NT2/D1 (cell line): ENCODE data around the gene TUFT1.
A peak's percentile ranks its signal among the peaks of the same experiment; 100 is the strongest.

ENCODE experiments used
- DNase-seq: peaks from one replicate; pipeline ENCODE4 v3.0.0-alpha.2; 2011; ENCODE audit warnings: low read depth, low spot score
- H3K27me3 ChIP-seq: 2 replicates; pipeline ENCODE4 v1.6.0; 2011; ENCODE audit warnings: mild to moderate bottlenecking; ENCODE audit not compliant: insufficient read length, insufficient read depth
- H3K36me3 ChIP-seq: 2 replicates; pipeline ENCODE4 v1.6.1; 2011; ENCODE audit warnings: mild to moderate bottlenecking, low read length, mixed read lengths; ENCODE audit not compliant: insufficient read depth, insufficient read length
- H3K4me1 ChIP-seq: 2 replicates; pipeline ENCODE4 v1.5.1; 2011; ENCODE audit not compliant: insufficient read depth, insufficient read length
- H3K4me3 ChIP-seq: 2 replicates; pipeline ENCODE4 v1.5.1; 2011; ENCODE audit warnings: low read depth; ENCODE audit not compliant: insufficient read length
- H3K9ac ChIP-seq: 2 replicates; pipeline ENCODE4 v1.6.0; 2011; ENCODE audit warnings: low read depth; ENCODE audit not compliant: insufficient read length
- H3K9me3 ChIP-seq: 2 replicates; pipeline ENCODE4 v1.5.1; 2011; ENCODE audit warnings: mild to moderate bottlenecking, low read length; ENCODE audit not compliant: insufficient read depth
- SUZ12 ChIP-seq: IDR thresholded peaks from 2 replicates; pipeline ENCODE4 v1.6.1; 2011; ENCODE audit not compliant: insufficient read length, insufficient read depth; ENCODE audit errors: extremely low read depth
- YY1 ChIP-seq: IDR thresholded peaks from 2 replicates; pipeline ENCODE4 v1.6.1; 2011; ENCODE audit not compliant: insufficient read length, insufficient read depth
- ZNF274 ChIP-seq: IDR thresholded peaks from 2 replicates; pipeline ENCODE4 v1.6.1; 2011; ENCODE audit warnings: mild to moderate bottlenecking, low read depth, low read length

Gene TUFT1

DNA sequence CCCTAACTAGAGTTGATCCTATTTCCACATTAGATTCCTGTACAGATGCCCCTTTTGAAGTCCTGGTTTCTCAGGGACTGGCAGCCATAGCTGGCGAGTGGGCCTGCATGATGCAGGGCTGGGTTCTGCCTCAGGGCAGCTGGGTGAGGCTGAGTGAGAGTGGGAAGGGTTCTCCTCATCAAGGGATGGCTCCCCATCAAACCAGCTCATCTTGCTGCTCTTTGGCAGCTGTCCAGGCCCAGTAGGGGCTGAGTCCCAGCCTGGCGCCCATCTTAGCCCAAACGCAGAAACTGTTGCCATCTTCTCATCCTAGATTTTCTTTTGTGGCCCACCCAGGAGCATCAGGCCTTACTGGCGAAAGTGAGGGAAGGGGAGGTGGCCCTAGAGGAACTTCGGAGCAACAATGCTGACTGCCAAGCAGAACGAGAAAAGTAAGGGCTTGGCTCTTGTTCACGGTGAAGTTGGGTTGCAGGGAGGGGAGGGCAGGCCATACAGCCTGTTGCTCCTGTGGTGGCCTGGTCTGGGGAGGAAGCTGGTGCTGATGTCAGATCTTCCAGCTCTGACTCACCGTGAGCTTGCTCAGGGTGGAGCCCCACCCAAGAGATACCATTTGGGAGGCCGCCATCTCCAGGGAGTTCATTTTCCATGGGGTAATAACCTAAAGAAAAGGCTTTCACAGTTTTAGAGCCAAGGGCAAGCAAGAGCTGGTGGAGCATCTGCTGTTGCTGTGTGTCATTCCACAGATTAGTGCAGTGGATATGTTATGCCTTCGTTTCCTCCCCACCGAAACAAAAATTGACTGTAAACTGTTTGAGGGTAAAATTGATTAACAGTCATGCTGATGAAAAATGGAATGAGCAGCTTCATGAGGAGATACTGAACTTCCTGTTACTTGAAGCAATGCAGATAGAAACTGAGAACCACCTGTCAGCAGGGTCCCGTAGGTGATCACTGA is 34.7 kb downstream of the TUFT1 start:
- no peak overlapping the region for H3K4me3 ChIP-seq
- no peak overlapping the region for H3K9ac ChIP-seq
- H3K9me3 ChIP-seq = no peaks in the 10 kb centered on the region
- H3K36me3 ChIP-seq = peaks cover 94% of the 10 kb centered on the region
- TF ChIP-seq ZNF274 (no peak), YY1 (no peak), SUZ12 (no peak)
- DNase-seq = no peak
- no peaks in the 10 kb centered on the region for H3K27me3 ChIP-seq
- peaks cover 3% of the 10 kb centered on the region for H3K4me1 ChIP-seq

DNA sequence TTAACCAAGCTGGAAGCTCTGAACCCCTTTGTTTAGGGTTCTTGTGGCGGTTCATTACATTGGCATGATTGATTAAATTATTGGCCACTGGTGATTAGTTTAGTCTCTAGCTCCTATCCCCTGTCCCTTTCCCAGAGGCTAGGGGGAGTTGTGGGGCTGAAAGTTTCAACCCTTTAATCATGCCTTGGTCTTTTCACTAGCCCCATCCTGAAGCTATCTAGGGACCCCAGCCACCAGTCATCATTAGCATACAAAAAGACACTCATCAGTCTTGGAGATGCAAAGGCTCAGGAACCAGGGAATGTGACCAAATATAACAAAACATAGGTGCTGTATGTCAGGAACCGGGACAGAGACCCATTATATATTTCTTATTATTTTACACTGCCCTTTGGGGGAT is 37.1 kb downstream of the TUFT1 start:
- Histone ChIP-seq H3K9ac (no peak overlapping the region), H3K4me1 (peaks cover 9% of the 10 kb centered on the region), H3K27me3 (no peaks in the 10 kb centered on the region), H3K36me3 (peaks cover 95% of the 10 kb centered on the region), H3K9me3 (no peaks in the 10 kb centered on the region), H3K4me3 (no peak overlapping the region)
- peak; percentile 51 for DNase-seq
- TF ChIP-seq YY1 (no peak), ZNF274 (no peak), SUZ12 (no peak)

DNA sequence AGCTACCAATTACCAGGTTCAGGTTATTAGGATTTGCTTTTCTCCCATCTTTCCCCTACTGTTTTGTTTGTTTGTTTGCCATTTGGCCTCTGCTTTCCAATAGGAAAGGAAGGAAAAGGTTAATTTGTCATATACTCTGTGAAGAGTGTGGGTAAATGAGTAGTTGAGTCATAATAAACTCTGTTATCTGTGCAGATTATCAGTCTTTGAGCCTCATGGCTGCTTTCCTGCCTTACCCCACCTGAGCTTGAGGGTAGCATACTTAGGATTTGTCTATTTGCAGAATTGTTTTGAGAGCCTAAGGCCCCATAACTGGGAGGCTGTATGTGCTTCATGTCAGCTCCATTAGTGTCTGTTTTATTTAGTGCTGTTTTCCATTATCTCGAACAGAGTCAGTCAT is 38.8 kb downstream of the TUFT1 start:
- H3K36me3 ChIP-seq = peaks cover 95% of the 10 kb centered on the region

DNA sequence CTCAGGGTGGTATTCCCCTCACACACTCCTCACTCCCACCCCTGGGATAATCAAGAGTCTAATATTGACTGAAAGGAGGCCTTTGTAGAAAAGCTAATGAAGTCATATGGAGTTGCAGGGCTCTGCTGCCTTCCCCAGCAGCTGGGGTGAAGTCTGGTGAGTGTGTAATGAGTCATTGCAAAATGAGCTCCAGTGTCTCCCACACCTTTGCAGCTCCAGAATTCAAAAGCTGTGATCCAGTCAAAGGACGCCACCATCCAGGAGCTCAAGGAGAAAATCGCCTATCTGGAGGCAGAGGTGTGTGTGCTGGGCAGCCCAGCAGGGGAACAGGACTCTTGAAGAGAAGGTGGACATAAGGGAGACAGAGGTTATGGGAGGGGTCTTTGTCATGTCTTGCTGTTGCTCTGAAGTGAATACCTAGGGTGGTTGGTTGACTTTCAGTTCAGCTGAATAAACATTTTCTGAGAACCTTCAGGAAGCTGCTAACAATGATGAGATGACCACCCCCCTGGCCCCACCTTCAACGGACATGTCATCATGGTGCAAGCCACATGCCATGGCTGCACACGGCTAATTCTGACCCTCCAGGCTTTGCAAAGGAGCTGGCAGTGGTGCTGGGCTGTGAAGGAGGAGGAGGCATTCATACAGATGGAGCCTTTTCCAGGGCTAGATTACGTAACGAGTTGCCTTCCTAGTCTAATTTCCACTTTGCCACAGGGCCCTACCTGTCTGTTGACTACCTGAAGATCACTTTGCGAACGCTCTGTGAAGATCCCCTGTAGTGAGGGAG is 39.5 kb downstream of the TUFT1 start:
- DNase-seq = no peak
- Histone ChIP-seq H3K4me3 (no peak overlapping the region), H3K4me1 (peaks cover 9% of the 10 kb centered on the region), H3K27me3 (no peaks in the 10 kb centered on the region), H3K9me3 (no peaks in the 10 kb centered on the region), H3K9ac (no peak overlapping the region), H3K36me3 (peaks cover 94% of the 10 kb centered on the region)
- TF ChIP-seq ZNF274 = no peak
- no peak for TF ChIP-seq YY1
- TF ChIP-seq SUZ12 = no peak

More for the DNA sequence above, 38.8 kb downstream of the TUFT1 start:
- H3K9ac ChIP-seq = no peak overlapping the region
- TF ChIP-seq ZNF274 (no peak), YY1 (no peak), SUZ12 (no peak)
- DNase-seq = no peak
- H3K27me3 ChIP-seq = no peaks in the 10 kb centered on the region
- no peaks in the 10 kb centered on the region for H3K9me3 ChIP-seq
- peaks cover 9% of the 10 kb centered on the region for H3K4me1 ChIP-seq
- no peak overlapping the region for H3K4me3 ChIP-seq

DNA sequence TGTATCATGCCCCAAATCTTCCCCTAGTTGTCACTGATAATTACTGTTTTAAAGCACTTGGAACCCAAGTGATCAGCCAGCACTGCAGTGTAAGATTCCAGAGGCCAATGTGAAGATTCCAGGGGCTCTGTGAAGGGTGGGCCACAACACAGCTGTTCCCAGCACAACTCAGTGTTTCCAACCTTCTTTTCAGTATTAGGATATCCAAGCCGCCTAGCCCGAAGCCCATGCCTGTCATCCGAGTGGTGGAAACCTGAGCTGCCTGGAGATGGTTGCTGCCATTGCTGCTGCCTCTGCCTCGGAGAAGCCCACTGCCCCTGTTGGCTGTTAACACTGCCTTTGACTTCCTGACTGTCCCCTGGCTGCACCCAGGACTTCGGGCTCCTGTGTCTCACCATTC is 41.3 kb downstream of the TUFT1 start:
- no peak for DNase-seq
- no peak overlapping the region for H3K4me3 ChIP-seq
- H3K4me1 ChIP-seq = peaks cover 9% of the 10 kb centered on the region
- H3K27me3 ChIP-seq = no peaks in the 10 kb centered on the region
- H3K36me3 ChIP-seq = peaks cover 78% of the 10 kb centered on the region
- H3K9me3 ChIP-seq = no peaks in the 10 kb centered on the region
- TF ChIP-seq YY1 (no peak), SUZ12 (no peak), ZNF274 (no peak)
- no peak overlapping the region for H3K9ac ChIP-seq

DNA sequence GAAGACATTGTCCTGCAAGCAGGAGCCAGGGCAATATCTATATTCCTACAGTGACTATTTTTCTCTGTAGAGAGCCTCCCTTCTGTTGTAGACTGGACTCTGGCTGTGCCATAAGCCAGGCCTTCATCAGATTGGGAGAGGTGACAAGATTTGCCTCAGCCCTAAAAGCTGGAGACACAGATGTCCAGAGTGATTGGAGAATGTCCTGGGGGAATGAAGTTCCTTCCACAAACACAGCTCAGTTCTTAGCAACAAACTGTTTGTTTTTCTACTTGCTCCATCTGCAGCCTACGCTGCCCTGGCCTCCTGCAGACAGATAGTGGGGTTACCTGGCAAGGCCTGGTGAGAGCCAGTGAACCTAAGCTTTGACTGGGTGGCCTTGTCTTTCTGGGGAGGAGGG is 41.8 kb downstream of the TUFT1 start:
- Histone ChIP-seq H3K4me3 (no peak overlapping the region), H3K27me3 (no peaks in the 10 kb centered on the region), H3K9me3 (no peaks in the 10 kb centered on the region), H3K36me3 (peaks cover 76% of the 10 kb centered on the region), H3K9ac (no peak overlapping the region), H3K4me1 (peaks cover 9% of the 10 kb centered on the region)
- no peak for DNase-seq
- no peak for TF ChIP-seq ZNF274
- TF ChIP-seq YY1 = no peak
- no peak for TF ChIP-seq SUZ12

DNA sequence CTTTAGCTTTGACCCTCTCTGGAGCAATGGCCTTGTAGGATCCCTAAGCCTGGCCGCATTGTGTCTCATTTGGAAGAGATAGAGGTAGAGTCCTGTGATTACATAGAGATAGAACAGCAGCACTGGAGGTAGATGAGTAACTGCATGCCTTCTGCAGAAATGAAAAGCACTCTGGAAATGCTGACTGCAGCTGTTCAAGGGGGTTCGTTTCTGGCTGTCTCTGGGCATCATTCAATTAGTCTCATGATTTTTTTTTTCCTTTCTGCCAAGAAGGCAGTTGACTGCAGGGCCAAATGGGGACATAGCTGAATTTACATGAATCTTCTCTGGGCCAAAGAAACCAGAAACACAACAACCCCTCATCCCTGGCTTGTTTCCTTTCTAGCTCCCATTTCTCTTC is 43.7 kb downstream of the TUFT1 start:
- no peak for DNase-seq

More for the DNA sequence above, 43.7 kb downstream of the TUFT1 start:
- H3K27me3 ChIP-seq = no peaks in the 10 kb centered on the region
- no peak for TF ChIP-seq SUZ12
- no peak for TF ChIP-seq YY1
- TF ChIP-seq ZNF274 = no peak
- no peak overlapping the region for H3K9ac ChIP-seq
- H3K4me1 ChIP-seq = peaks cover 6% of the 10 kb centered on the region
- no peaks in the 10 kb centered on the region for H3K9me3 ChIP-seq
- peaks cover 57% of the 10 kb centered on the region for H3K36me3 ChIP-seq
- H3K4me3 ChIP-seq = no peak overlapping the region
